Activated CD4-positive, alpha-beta T cell treated with anti-CD3 and anti-CD28 coated beads, Interleukin-10, Interleukin-2, amounts not matched to agents 100 ng/mL and 50 ng/mL, durations not matched to agents 16 hours and 8 hours (primary cell): ENCODE results near the gene CECR2.
"Not testable (repeated sequence)": the region's sequence is repeated elsewhere in the genome, so short reads cannot be mapped to it uniquely, and the experiment has no call there.

Source experiments
- DNase-seq: peaks from one replicate; pipeline ENCODE4 v3.0.0-alpha.2; 2020

CECR2 gene

DNA sequence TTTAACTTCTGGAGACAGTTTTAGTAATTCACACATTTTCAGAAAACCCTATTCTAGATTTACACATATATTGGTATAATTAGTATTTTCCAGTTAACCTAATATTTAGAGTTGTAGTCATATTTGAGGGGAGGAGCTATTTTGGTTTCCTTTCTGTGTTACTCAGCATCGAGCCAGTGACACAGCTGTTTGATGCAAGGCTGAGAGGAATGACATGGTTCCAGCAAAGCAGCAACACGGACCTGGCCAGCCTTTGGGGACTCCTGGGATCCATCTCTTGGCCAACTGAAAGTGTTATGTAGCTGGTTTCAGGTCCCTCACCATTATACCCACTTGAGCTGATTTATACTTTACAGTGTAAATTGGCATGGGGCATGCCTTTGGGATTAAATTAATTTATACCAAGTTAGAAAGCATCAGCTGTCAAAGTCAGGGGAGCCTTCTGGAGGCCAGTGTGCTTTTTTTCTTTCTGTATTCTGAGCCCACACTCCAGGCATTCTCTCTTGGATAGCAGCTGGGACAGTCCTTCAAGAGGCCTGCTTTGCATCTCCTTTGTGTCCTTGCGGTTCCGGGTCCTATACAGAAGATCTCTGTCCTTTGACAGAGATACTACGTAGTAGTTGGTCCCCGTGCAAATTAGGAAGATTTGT, 102.8 kb downstream of the CECR2 start:
- DNase-seq, result peak; percentile 13

DNA sequence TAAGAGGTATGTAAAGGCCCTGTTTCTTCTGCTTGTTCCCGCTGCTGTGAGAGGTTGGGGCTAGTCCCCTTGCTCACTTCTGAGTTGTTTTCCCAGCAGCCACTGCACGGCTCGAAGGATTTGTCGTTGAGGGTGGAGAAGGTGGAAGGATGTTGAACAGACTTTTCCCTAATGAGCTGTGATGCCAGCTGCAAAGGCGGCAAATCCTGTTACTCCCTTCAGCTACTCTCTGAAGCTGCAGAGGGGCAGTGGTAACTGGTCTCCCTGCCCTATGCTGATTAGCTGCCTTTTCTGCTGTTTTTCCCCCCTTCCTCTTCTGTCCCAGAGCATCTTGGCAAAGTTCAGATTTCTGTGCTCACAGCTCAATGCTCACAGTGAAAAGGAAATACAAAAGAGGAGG, 103.7 kb downstream of the CECR2 start:
- no peak for DNase-seq

DNA sequence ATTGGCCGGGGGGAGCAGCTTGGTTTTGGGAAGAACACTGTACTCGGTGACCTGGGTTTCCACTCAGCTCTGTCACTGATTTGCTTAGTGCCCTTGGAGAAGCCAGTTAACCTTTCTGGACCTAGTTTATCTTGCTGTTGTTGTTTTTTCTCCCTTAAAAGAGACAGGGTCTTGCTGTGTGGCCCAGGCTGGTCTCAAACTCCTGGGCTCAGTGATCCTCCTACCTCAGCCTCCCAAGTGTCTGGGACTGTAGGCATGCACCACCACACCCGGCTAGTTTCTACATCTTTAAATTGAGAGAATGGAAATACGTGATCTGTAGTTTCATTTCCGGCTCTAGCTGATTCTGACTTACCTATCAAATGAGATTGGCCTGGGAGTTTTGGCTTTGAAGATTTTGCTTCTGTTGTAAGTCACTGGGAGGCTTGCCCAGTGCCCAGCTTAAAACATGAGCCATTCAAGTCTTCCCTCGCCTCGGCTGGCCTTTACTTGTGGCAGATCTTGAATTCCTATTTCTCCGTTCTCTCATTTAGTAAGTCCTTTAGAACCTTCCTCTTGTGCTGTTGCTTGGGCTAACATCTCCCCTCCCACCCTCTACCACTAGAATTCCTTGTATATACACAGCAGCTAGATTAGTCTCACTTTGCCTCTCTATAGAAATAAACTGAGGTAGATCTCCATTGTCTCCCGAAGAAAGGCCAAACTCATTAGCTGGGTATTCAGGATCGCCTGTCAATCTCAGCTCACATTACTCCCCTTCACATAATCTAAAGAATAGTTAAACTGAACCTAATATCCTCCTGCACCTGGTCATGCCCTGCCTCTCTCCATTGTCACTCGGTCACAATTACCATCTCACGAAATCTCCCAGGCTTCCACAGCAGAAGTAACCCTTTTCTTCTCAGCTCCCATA, 106.3 kb downstream of the CECR2 start:
- no peak for DNase-seq

DNA sequence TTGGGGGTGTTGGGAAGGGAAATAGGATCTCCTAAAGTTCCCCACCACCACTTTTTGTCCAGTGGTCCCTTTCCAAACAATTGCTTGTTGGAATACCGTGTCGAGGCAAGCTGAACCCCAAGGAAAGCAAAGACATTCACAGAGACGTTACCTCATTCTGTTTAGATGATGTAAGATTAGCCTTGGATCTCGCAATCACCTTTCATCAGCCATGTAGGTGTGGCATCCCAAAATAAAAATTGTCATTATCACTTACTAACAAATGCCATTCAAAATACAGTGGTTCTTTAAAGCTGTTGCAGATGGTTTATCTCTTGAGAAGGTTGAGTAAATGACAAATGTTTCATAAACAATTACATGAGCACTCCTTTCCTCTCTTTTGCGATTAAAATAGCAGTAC, 107.6 kb downstream of the CECR2 start:
- DNase-seq, result no peak

DNA sequence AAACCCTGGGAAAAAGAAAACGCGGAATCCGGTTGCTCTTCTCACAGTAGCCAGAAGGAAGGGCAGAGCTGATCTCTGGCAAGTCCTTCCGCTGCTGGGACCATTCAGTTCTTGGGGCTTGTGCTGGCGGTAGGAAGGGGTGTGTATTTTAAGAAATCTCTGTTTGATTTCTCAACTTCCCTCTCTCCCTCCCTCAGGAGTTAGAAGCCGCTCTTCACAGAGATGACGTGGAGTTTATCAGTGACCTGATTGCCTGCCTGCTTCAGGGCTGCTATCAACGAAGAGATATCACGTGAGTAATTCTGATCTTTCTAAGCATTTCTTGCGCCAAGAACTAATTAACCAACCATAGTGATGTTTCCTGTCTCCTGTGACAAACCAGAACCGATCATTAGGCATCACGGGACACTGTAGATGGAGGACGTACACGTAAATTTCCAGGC, 108.2 kb downstream of the CECR2 start:
- no peak for DNase-seq

DNA sequence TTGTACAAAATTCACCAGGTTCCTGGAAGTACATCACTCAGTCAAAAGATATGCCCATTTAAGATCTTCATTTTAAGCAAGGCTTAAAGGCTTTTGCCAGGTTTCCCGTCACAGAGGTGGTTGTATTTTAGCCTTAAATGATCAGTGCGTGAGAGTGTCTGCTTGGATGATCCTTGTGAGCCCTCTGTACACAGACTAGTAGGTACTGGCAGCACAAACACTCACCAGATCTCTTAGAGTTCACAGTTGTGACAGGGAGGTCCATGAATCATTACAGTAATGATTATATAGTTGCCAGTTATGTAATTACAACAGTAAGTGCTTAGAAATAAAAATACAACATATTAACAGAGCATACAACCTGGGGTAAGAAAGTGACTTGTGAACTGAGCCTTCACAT, 109.9 kb downstream of the CECR2 start:
- DNase-seq, result no peak

DNA sequence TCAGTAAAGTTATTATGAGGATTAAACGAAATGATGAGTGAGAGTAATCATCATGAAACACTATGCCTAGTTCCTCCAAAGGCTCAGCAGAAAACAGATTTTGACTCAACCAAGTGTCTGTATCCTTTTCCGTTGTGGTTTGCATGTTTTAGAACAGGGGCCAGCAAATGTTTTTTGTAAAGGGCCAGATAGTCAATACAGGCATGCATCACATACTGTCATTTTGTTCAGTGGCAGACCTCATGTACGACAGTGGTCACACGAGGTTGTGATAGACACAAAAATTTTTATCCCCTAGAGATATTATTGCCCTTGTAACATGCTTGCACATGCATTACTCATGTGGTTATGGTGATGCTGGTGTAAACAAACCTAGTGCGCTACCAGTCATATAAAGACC, 112.2 kb downstream of the CECR2 start:
- peak; percentile 35 for DNase-seq

DNA sequence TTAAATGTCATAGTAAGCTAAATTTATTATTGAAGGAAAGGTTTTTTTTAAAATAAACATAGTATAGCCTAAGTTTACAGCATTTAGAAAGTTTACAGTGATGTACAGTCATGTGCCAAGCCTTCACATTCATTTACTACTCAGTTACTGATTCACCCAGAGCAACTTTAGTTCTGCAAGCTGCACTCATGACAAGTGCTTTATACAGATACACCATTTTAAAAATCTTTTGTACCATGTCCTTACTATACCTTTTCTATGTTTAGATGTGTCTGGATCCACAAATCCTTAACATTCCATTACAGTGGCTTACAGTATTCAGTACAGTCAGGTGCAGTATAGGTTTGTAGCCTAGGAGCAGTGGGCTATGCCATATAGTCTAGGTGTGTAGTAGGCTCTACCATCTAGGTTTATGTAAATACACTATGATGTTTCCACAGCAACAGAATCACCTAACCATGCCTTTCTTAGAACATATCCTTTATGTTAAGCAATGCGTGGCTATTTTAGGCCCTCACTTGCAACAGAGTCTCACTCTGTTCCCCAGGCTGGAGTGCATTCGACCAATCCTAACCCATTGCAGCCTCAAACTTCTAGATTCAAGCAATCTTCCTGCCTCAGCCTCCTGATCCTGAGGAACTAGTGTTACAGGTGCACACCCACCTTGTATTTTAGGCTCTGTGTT, 114.6 kb downstream of the CECR2 start:
- DNase-seq, result no peak

DNA sequence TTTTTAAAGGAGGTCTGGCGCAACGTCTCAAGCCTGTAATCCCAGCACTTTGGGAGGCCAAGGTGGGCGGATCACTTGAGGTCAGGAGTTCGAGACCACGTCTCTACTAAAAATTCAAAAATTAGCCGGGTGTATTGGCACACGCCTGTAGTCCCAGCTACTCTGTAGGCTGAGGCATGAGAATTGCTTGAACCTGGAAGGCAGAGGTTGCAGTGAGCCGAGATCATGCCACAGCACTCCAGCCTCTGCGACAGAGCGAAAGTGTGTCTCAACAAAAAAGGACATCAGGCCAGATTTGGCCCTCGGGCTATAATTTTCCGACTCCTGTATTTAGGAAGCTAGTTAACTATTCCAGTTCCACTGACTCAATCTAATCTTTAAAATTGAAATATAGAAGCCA, 115.3 kb downstream of the CECR2 start:
- DNase-seq, result no peak

DNA sequence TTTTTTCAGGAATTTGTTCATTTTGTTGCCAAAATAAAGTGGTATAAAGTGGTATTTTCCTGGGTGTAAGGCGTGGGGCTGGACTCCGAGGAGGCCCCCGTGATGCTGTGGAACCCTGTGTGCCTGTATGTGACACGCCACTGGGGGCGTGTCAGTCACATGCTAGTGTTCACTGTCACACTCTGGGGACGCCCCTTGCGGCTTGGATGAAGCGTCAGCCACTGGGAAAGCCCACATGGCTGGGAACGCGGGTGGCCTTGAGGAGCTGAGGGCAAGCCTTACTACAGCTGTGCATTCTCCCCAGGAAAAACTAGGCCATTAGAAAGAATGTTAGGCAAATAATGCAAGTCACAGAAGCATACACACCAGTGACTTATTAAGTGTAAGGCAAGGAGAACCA, 117.1 kb downstream of the CECR2 start:
- DNase-seq, result no peak

DNA sequence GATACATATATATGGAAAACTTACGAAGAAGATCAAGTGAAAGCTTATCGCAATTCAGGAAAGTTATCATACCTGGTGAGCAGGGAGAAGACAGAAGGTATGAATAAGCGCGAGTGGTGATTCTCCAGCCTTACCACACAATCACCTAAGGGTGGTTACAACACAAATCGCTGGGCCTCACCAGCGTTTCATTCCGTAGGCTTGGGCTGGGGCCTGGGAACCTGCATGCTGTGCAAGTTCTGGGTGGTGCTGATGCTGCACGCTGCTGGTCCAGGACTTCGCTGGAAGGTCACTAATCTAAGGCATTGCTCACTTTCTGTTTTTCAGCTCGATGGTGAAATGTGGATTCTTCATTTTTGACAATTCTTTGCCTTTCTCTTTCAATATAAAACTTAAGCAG, 117.5 kb downstream of the CECR2 start:
- DNase-seq, result no peak

DNA sequence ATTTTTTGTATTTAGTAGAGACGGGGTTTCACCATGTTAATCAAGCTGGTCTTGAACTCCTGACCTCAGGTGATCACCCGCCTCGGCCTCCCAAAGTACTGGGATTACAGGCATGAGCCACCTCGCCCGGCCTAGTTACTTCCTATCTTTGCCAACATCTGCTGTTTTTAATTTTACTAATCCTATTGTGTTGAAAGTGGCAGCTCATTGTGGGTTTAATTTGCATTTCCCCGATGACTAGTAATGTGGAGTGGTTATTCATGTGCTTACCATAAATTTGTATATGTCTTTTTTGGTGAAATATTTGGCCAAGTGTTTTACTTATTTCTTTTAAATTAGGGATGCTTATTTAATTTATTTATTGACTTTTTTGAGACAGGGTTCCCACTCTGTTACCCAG, 119.8 kb downstream of the CECR2 start:
- DNase-seq, result no peak

DNA sequence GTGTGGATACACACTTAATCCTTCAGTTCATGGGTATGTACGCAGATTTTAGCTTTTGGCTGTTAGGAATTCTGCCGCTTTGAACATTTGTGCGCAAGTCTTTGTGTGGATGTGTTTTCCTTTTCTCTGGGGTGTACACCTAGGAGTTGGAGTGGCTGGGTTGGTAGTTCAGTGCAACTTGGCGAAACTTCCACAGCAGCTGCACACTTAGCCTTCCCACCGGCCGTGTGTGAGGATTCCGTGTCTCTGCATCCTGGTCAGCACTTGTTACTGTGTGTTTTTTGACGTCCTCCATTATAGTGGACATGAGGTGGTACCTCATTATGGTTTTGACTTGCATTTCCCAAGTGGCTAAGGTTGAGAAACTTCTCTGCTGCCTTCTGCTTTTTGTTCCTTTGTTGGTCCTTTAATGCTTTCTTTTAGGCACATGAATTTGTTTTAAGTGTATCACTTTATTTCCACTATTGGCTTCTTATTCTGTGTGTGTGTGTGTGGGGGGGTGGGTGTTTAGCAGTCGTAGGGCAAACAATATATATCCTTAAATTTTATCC, 121.9 kb downstream of the CECR2 start:
- DNase-seq, result no peak

DNA sequence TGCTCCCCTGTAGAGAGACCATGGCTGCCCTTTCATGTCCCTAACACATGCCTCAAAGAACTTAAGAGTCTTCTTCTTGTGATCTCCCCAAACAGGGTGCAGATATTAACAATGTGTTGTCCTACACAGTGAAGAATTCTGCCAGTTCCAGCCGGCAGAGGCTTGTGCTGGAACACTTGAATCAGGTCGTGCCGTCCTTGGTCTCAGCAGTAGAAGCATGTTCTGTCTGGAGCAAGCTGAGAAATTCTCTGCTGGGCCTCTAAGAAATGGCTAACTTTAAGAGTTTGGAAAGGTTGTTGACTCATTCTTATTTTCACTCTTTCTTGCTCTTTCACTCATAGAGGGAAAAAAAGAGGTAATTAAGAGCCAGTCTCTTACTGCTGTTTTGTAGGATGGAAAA, 123.0 kb downstream of the CECR2 start:
- DNase-seq, result no peak

DNA sequence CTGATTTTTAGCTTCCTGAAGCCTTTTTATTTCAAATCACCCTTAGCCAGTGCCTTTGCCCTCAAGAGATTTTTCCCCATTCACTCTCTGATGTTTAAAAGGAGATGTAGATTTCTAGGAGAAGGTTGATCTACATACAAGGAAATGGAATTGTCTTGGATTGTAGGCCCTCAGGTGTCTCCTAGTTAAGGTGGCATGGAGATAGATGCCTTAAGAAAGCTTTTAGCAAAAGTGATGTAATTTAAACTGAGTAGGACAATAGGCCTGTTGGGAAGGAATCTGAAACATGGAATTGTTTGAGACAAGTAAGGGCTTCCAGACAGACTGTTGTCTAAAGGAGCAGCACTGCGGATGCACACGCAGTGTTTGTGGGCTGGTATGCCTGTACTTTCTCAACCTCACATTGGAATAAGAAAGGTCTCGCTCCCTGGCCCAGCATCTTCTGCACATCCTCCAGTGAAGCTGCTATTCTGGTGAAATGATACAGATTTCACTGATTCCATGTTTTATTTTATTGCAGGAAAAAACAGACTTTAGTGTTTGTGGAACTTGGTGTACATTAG, 124.2 kb downstream of the CECR2 start:
- no peak for DNase-seq

DNA sequence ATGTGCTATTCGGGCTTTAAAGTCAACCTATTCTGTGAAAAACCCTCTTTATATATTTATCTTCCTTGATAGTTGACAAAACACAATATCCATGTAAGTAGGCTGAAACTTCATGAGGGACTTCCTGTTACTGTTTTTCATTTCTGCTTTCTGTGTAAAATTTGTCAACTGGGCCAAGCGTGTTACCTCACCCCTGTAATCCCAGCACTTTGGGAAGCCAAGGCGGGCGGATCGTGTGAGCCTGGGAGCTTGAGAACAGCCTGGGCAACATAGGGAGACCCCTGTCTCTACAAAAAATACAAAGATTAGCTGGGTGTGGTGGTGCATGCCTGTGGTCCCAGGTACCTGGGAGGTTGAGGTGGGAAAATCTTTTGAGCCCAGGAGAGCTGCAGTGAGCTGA, 127.6 kb downstream of the CECR2 start:
- DNase-seq, result no peak

DNA sequence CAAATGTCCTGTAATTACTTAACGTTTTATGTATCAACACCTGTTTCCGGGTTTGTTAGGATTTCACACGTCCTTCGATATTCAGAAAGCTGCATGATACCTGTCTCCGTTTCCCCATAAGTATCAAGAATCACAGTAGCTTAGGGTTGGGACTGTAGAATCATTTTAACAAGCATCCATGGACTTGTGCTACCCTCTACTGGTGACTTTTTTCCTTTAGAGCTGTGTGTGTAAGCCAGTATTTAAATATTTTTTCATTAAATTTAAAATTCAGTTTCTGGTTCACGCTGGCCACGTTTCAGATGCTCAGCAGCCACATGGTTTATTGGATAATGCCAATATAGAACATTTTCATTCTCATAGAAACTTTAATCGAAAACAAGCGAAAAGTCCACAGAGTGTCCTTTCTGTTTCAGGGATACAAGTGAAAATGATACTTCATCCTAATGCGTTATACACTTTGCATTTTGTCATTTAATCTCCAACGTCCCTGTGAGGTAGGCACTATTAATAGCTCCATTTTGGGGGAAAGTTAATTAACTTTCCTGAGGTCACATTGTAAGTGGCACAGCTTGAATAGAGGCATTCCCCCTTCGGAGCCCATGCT, 132.5 kb downstream of the CECR2 start:
- DNase-seq, result peak; percentile 52

DNA sequence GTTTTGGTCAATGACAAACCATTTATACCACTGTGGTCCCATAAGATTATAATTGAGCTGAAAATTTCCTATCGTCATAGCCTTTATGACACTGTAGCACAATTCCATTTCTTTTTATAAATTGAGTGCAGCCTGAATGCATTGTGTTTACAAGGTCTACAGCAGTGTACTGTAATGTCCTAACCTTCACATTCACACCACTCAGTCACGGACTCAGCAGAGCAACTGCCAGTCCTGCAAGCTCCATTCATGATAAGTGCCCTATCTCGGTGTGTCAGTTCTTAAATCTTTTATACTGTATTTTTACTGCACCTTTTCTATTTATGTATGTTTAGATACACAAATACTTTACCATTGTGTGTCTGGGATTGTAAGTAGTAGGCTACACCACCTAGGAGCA, 138.8 kb downstream of the CECR2 start:
- DNase-seq, result no peak

DNA sequence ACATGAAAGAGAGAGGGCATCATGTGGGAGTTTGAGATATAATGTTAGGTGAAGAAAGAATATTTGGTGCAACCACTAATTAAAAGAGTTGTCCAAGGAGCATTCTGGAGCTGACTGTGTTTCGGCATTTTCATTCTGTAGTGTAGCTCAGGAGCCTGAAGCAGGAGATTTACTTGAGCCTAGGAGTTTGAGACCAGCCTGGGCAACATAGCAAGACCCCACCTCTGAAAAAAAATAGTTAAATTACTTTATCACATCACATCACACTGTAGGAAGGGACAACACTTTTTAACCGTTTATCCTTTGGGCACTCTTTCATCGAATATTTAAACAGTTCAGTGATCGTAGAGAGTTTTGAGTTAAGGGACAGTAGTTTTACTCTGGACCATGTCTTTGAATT, 143.7 kb downstream of the CECR2 start:
- DNase-seq, result no peak

DNA sequence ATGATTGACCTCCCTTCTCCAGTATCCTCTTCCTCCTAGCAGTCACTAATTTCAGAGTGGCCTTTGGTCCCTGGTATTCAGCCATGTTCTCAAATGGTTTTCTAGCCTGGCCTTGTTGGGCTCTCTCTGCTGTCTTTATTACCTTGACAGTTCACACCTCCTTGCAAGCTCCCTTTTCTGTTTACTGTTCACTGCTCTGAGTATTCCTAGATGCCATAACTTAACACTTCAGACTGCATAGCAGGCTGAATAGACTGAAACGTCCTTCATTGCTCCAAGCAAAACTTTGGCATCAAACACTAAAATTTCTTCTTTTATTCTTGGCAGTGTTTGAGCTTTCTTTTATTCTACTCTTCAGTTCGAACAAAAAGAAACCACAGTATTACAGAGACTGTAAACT, 144.4 kb downstream of the CECR2 start:
- DNase-seq, result no peak

DNA sequence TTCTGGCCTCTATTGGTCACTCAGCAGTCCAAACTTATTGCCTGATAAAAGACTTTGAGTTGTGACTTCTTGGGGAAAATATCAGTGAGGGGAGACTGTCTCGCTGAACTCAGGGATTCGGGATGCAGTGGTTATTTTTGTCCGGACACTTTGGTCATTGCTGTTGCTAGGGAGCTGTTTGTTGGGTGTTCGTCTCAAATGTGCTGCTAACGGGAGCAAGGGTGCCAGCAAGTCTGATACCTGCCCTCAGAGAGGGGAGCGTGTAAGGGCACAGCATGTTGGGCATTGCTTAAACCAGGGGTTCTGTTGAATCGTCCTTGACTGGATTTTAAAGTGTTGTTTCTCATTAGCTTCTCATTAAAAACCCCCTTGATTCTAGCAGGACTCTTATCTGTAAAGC, 144.8 kb downstream of the CECR2 start:
- no peak for DNase-seq

DNA sequence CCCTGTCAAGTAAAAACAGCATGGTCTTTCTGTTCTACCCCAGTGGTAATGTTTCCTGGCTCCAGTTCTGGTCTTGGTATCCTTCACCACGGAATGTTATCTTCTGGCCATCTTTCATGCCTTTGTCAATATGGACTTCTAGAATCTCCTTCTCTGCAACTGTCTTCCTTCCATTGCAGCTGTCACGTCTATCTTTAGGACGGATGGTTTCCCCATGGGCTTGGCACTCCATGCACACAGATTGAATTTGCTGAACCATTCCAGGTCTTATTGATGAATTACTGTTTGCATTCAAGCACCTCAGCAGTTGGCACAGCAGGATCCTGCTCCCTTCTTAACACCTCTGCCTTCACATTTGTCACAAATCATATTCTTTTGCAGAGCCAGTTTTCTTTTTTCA, 149.1 kb downstream of the CECR2 start:
- DNase-seq, result no peak

DNA sequence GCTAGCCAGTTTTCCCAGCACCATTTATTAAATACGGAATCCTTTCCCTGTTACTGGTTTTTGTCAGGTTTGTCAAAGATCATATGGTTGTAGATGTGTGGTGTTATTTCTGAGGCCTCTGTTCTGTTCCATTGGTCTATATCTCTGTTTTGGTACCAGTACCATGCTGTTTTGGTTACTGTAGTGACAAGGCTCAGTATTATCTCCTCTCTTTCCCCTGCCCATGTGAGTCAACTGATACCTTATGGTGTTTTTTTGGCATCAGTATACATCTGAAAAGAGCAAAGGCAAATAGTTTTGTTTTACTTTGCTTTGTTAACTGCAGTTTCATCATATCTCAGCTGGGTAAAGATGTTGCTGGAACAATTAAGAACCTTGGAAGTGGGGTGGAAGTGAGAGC, 152.7 kb downstream of the CECR2 start:
- DNase-seq, result not testable (repeated sequence)
